ENCODE measurements around the gene PVALB.

PVALB gene

DNA sequence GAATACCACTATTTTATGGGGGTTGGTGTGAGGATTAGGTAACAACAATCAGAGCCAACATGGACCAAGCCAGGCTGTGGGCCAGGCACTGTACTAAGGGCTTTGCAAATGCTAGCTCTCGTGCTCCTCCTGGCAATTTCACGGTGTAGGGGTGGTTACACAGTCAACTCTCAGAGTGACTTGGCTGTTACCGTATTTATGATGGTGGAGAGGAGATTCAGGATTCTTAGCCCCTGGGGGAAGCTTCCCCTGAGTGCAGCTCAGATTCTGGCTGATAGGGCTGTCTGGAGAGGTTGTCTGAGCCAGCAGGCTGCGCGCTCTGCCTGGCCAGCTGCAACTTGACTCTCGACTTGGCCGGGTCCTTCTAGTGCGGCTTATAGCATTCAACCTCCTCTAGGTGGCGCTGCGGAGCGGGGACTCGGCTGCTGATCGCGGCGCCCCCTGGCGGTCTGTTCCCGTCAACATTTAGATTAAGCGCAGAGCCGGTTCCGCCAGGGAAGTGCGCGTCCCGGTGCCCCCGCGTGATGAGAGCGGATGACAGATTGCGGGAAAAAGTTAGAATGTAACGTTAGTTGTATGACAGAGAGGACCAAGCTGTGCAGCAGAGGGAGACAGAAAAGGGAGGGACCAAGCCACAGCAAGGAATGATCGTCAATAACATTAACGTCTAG lies 39.4 kb upstream of the PVALB start (continued):
- TF ChIP-seq ZNF362 (tag by site-specific recombination; IDR thresholded peaks at IDR 0.05) (no peak), ZSCAN30 (tag by site-specific recombination; IDR thresholded peaks at IDR 0.05) (peak; percentile 79), ZNF629 (tag by site-specific recombination; IDR thresholded peaks at IDR 0.05) (peak; percentile 67), KLF7 (tag by site-specific recombination; IDR thresholded peaks at IDR 0.05; ENCODE audit: borderline replicate concordance) (no peak), ZNF394 (tag by site-specific recombination; IDR thresholded peaks at IDR 0.05; ENCODE audit: borderline replicate concordance) (0 out of 2 replicates have a peak, but pooled peaks have one; percentile 19), ZBTB17 (tag by site-specific recombination; IDR thresholded peaks at IDR 0.05) (peak; percentile 84), REPIN1 (tag by site-specific recombination; IDR thresholded peaks at IDR 0.05; ENCODE audit: low read depth) (peak; percentile 65; the same call in 1 of the 2 replicates), ZBTB26 (tag by site-specific recombination; optimal IDR thresholded peaks at IDR 0.05) (peak; percentile 61), ZNF184 (tag by site-specific recombination; IDR thresholded peaks at IDR 0.05) (0 out of 2 replicates have a peak, but pooled peaks have one; percentile 24), SETDB1 (IDR thresholded peaks at IDR 0.05; ENCODE audit: insufficient read length, low read length) (peak; percentile 41), SP7 (tag by site-specific recombination; IDR thresholded peaks at IDR 0.05) (peak; percentile 64; the same call in 1 of the 2 replicates), ZNF121 (tag by site-specific recombination; IDR thresholded peaks at IDR 0.05) (no peak), PATZ1 (tag by site-specific recombination; IDR thresholded peaks at IDR 0.05) (peak; percentile 30; the same call in 1 of the 2 replicates), ZNF558 (tag by site-specific recombination; IDR thresholded peaks at IDR 0.05) (0 out of 2 replicates have a peak, but pooled peaks have one; percentile 21), ZNF335 (tag by site-specific recombination; conservative IDR thresholded peaks at IDR 0.05) (peak; percentile 77), ZNF658 (tag by site-specific recombination; IDR thresholded peaks at IDR 0.05) (no peak), ZNF660 (tag by site-specific recombination; IDR thresholded peaks at IDR 0.05) (peak; percentile 95), ZNF600 (tag by site-specific recombination; IDR thresholded peaks at IDR 0.05) (no peak), ZNF692 (tag by site-specific recombination; IDR thresholded peaks at IDR 0.05) (peak; percentile 69; the same call in 1 of the 2 replicates), TRIM28 (IDR thresholded peaks at IDR 0.05; ENCODE audit: borderline replicate concordance, low read length) (0 out of 2 replicates have a peak, but pooled peaks have one; percentile 60), ZNF501 (tag by site-specific recombination; IDR thresholded peaks at IDR 0.05) (no peak), WT1 (tag by site-specific recombination; IDR thresholded peaks at IDR 0.05) (no peak), KLF17 (tag by site-specific recombination; IDR thresholded peaks at IDR 0.05) (peak; percentile 80), ZNF426 (tag by site-specific recombination; IDR thresholded peaks at IDR 0.05) (no peak), CTCF (tag by site-specific recombination; IDR thresholded peaks at IDR 0.05) (peak; percentile 100)
- TF ChIP-seq, protein P1, sequence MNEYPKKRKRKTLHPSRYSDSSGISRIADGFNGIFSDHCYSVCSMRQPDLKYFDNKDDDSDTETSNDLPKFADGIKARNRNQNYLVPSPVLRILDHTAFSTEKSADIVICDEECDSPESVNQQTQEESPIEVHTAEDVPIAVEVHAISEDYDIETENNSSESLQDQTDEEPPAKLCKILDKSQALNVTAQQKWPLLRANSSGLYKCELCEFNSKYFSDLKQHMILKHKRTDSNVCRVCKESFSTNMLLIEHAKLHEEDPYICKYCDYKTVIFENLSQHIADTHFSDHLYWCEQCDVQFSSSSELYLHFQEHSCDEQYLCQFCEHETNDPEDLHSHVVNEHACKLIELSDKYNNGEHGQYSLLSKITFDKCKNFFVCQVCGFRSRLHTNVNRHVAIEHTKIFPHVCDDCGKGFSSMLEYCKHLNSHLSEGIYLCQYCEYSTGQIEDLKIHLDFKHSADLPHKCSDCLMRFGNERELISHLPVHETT (tag by site-specific recombination; IDR thresholded peaks at IDR 0.05), result peak; percentile 53; the same call in 1 of the 2 replicates

Measured in HEK293 (cell line).